Keratinocyte (primary cell): Measurements from ENCODE around the gene ZNF445. TPM values are rescaled to one million over a fixed set of nuclear protein-coding genes. Genes with fewer than 3 reads are reported as not detected.
A peak's percentile ranks its signal among the peaks of the same experiment; 100 is the strongest.

Experiments
- DNase-seq: peaks from one replicate; pipeline ENCODE4 v3.0.0-alpha.2; 2011; ENCODE audit warnings: low read depth, missing footprints, low spot score
- FAIRE-seq: peaks from 2 replicates; lab custom pipeline; 2011; peaks lifted over from hg19 to GRCh38; lab: Jason Lieb, UNC
- H2AFZ ChIP-seq: 2 replicates; pipeline ENCODE4 v1.6.0; 2012; ENCODE audit warnings: low read length, control low read depth, inconsistent platforms; ENCODE audit not compliant: control insufficient read depth
- H3K27ac ChIP-seq: 2 replicates; pipeline ENCODE4 v1.5.1; 2011; ENCODE audit warnings: low read length; ENCODE audit not compliant: control insufficient read depth, insufficient read depth
- H3K27me3 ChIP-seq: 3 replicates; pipeline ENCODE4 v1.6.0; 2011; ENCODE audit warnings: low read length; ENCODE audit not compliant: control insufficient read depth, insufficient read depth; ENCODE audit errors: extremely low read depth
- H3K36me3 ChIP-seq, 2 experiments: 2 replicates in 1 of 2; 3 replicates in 1 of 2; pipeline ENCODE4 v1.5.1; 2011; ENCODE audit warnings: low read length in 2 of 2, mild to moderate bottlenecking in 1 of 2; ENCODE audit not compliant: control insufficient read depth in 2 of 2, insufficient read depth in 2 of 2; ENCODE audit errors: extremely low read depth in 1 of 2
- H3K4me1 ChIP-seq: 3 replicates; pipeline ENCODE4 v1.5.1; 2011; ENCODE audit warnings: low read length; ENCODE audit not compliant: control insufficient read depth, insufficient read depth; ENCODE audit errors: extremely low read depth
- H3K4me2 ChIP-seq: 3 replicates; pipeline ENCODE4 v1.6.0; 2011; ENCODE audit warnings: low read depth, low read length; ENCODE audit not compliant: control insufficient read depth, insufficient read depth; ENCODE audit errors: extremely low read depth
- H3K4me3 ChIP-seq, 3 experiments: fragments of 200-600 bp in 1 of 3; sonication (generic) in 1 of 3; 2 replicates in 2 of 3; 3 replicates in 1 of 3; pipeline ENCODE4 v1.5.1; 2011 to 2016; ENCODE audit warnings: low read length in 3 of 3, mild to moderate bottlenecking in 3 of 3, control low read depth in 2 of 3, inconsistent platforms in 1 of 3, low read depth in 1 of 3, mixed read lengths in 1 of 3, mixed run types in 1 of 3, moderate library complexity in 1 of 3; ENCODE audit not compliant: control insufficient read depth in 2 of 3, insufficient read depth in 2 of 3; ENCODE audit errors: extremely low read depth in 1 of 3
- H3K79me2 ChIP-seq: 2 replicates; pipeline ENCODE4 v1.6.0; 2012; ENCODE audit warnings: low read length; ENCODE audit not compliant: control insufficient read depth, insufficient read depth
- H3K9ac ChIP-seq: 3 replicates; pipeline ENCODE4 v1.6.0; 2011; ENCODE audit warnings: low read length; ENCODE audit not compliant: control insufficient read depth, insufficient read depth; ENCODE audit errors: extremely low read depth
- H3K9me1 ChIP-seq: 3 replicates; pipeline ENCODE4 v1.6.0; 2011; ENCODE audit warnings: low read length; ENCODE audit not compliant: control insufficient read depth, insufficient read depth; ENCODE audit errors: extremely low read depth
- H3K9me3 ChIP-seq: 2 replicates; pipeline ENCODE4 v1.5.1; 2012; ENCODE audit warnings: low read depth, low read length; ENCODE audit not compliant: control insufficient read depth
- H4K20me1 ChIP-seq: 3 replicates; pipeline ENCODE4 v1.6.0; 2011; ENCODE audit warnings: low read length; ENCODE audit not compliant: control insufficient read depth, insufficient read depth; ENCODE audit errors: extremely low read depth
- CTCF ChIP-seq, 3 experiments: IDR thresholded peaks in 1 of 3; conservative IDR thresholded peaks in 1 of 3; optimal IDR thresholded peaks in 1 of 3; 2 replicates in 2 of 3; 3 replicates in 1 of 3; pipeline versions ENCODE3 to v1.5.1; 2011; ENCODE audit warnings: low read length in 3 of 3, mild to moderate bottlenecking in 3 of 3, moderate library complexity in 2 of 3, control low read depth in 1 of 3, inconsistent platforms in 1 of 3; ENCODE audit not compliant: insufficient read depth in 2 of 3; ENCODE audit errors: extremely low read depth in 1 of 3
- EZH2 ChIP-seq: IDR thresholded peaks from one replicate; pipeline ENCODE4 v1.6.1; 2012; ENCODE audit warnings: inconsistent platforms, mild to moderate bottlenecking, low read length, moderate library complexity
- dilution Hi-C: fragments of 300-500 bp; cut with MboI; formaldehyde crosslinking; loops from one replicate; pipeline ENCODE4 v1.7.0; 2020; ENCODE audit warnings: low sequenced_read_pairs; ENCODE audit not compliant: extremely low pct_ligation_motif_present
- polyA minus RNA-seq, 3 experiments: library from RNA; depleted of rRNA, polyadenylated mRNA; stranded (reverse); fragments of >200 nt; gene quantifications; 1 replicate in 1 of 3; 2 replicates in 1 of 3; 3 replicates in 1 of 3; pipeline ENCODE4 v1.2.3, GENCODE V29; 2011
- polyA plus RNA-seq, 5 experiments: library from polyadenylated mRNA; depleted of rRNA in 3 of 5; stranded (reverse) in 3 of 5; stranded (forward) in 1 of 5; unstranded in 1 of 5; fragments of >200 nt; gene quantifications; 1 replicate in 1 of 5; 2 replicates in 3 of 5; 3 replicates in 1 of 5; pipeline versions ENCODE4 v1.2.1 to v1.2.3, GENCODE V29; 2011 to 2012; ENCODE audit warnings: missing spikeins in 2 of 5, low read depth in 1 of 5, low replicate concordance in 1 of 5

Gene ZNF445
- 3.0 to 3.3 TPM (median 3.3 TPM) in 3 replicates for polyA plus RNA-seq
- 1.4 TPM for polyA plus RNA-seq (2011; ENCODE audit: low read depth)
- polyA plus RNA-seq (2011; cell fraction: cytosol; rRNA removed) = 1.5 and 1.9 TPM in 2 replicates
- polyA plus RNA-seq (2011; cell fraction: nucleus; rRNA removed) = 9.1 and 9.2 TPM in 2 replicates
- 2.3 and 4.0 TPM in 2 replicates for polyA plus RNA-seq (2012; ENCODE audit: low replicate concordance)
- polyA minus RNA-seq = 5.9 to 9.6 TPM (median 8.6 TPM) in 3 replicates
- 1.9 TPM for polyA minus RNA-seq (2011; cell fraction: cytosol; rRNA and poly(A)+ RNA removed)
- 6.5 and 13.7 TPM in 2 replicates for polyA minus RNA-seq (2011; cell fraction: nucleus; rRNA and poly(A)+ RNA removed)

- Histone ChIP-seq H3K4me3 (peak within 1 kb of the TSS; percentile 49 to 94 (median 87)), H3K9ac (peak within 1 kb of the TSS; percentile 71), H3K4me1 (peaks cover 21% of the 10 kb centered on the region), H3K9me3 (no peaks in the 10 kb centered on the region), H3K4me2 (peak within 1 kb of the TSS; percentile 93), H4K20me1 (no peaks in the 10 kb centered on the region), H3K27me3 (no peaks in the 10 kb centered on the region), H3K9me1 (no peaks in the 10 kb centered on the region), H3K79me2 (peaks cover 32% of the 10 kb centered on the region), H2AFZ (peak within 1 kb of the TSS; percentile 100), H3K36me3 (no peaks in the 10 kb centered on the region), H3K27ac (peak within 1 kb of the TSS; percentile 17)
- FAIRE-seq = no peak
- DNase-seq = no peak
- no peak for TF ChIP-seq CTCF (optimal IDR thresholded peaks at IDR 0.05 in 1 of 3, IDR thresholded peaks at IDR 0.05 in 1 of 3, conservative IDR thresholded peaks at IDR 0.05 in 1 of 3; ENCODE audit: extremely low read depth in 1 of 3, insufficient read depth in 2 of 3, low read length in 3 of 3)
- no peak for TF ChIP-seq EZH2
- dilution Hi-C loops = no loop called here
These were observed at the start of gene ZNF445 for GRCh38 chr3:44477312-44478030. Gene ZNF445, minus strand, starts transcription at chr3:44477670. Its CDS starts 22,121 bp downstream, at chr3:44455549.

GRCh38 chr3:44525060-44525459 lies 47.6 kb upstream of the ZNF445 start:
- Histone ChIP-seq H3K9me3 (no peaks in the 10 kb centered on the region), H3K9me1 (no peaks in the 10 kb centered on the region), H3K4me2 (no peak overlapping the region), H3K79me2 (no peaks in the 10 kb centered on the region), H3K27ac (no peak overlapping the region), H3K4me3 (no peak overlapping the region), H4K20me1 (no peaks in the 10 kb centered on the region), H3K36me3 (no peaks in the 10 kb centered on the region), H2AFZ (no peak overlapping the region), H3K4me1 (no peaks in the 10 kb centered on the region), H3K27me3 (peaks cover 3% of the 10 kb centered on the region), H3K9ac (no peak overlapping the region)
- TF ChIP-seq EZH2 = no peak
- no peak for TF ChIP-seq CTCF (optimal IDR thresholded peaks at IDR 0.05 in 1 of 3, IDR thresholded peaks at IDR 0.05 in 1 of 3, conservative IDR thresholded peaks at IDR 0.05 in 1 of 3; ENCODE audit: extremely low read depth in 1 of 3, insufficient read depth in 2 of 3, low read length in 3 of 3)
- DNase-seq (no peak), FAIRE-seq (no peak)
- dilution Hi-C loops = no loop called here
